Measurements from ENCODE around the gene TXNRD1.

The TXNRD1 gene

DNA sequence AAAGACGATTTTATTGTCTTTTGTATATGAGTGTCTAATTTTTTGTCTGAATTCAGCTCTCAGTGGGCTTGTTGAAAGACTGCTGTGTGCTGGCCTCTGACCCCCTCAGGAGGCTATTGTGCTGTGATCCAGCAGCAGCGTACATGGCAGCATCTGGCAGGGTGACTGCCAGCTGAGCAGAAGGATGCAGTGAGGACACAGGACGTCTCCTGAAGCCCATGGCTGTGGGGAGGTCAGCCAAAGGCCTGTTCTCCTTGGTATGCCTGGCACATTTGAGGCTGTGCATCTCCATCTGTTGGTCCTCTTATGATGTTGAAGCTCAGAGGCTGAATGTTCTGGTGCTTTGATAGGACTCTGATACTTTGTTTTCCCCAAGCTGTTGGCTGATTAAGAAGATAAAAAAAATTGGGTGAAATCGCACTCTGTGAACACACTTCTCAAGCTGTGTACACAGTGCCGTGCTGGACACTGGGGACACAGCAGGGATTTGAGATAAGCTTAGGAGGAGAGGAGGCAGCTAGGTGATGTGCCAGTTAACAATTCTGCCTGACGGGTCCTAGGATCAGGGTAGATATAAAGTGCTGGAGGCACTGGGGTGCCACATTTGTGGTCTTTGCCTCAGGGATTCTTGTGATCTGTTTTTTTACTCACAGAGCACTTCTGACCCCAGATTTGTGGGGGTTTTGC, 125.5 kb downstream of the TXNRD1 start:
- no peak for TF ChIP-seq CTCF (IDR thresholded peaks at IDR 0.05; ENCODE audit: borderline replicate concordance, control extremely low read depth, extremely low read depth, insufficient read depth, missing control alignments)
- no peak for DNase-seq (ENCODE audit: low spot score)
- in situ Hi-C loops (cut with MboI; ENCODE audit: low sequenced_read_pairs, unreplicated experiment): no loop called here

GRCh38 chr12:104342147-104342546, 126.6 kb downstream of the TXNRD1 start:
- TF ChIP-seq CTCF (IDR thresholded peaks at IDR 0.05; ENCODE audit: borderline replicate concordance, control extremely low read depth, extremely low read depth, insufficient read depth, missing control alignments): no peak
- no peak for DNase-seq (ENCODE audit: low spot score)
- in situ Hi-C loops (cut with MboI; ENCODE audit: low sequenced_read_pairs, unreplicated experiment): no loop called here

DNA sequence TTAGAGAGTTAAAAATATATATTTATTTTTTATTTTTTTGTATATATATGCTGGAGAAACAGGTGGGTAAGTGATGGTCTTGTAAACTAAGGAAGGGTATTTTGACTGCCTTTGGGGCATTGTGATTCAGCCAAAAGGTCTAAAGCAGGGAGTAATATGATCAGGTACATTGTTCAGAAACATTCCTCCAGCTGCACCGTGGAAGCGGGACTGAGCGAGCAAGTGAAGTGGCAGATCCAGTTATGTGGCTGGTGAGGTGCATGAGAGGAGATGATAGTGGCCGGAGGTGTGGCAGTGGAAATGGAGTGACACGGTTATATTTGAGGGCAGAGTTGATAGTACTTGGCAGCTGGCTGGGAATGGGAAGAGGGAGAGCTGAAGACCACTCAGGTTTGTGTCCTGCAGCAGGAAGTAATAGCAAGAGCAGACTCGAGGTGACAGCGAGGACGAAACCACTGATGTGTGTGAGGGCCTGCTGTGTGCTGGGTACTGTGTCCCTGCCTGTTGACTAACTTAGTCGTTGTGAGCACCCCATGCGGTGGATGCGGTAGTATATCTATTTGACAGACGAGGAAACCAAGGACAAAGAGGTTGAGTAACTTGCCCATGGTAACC, 127.2 kb downstream of the TXNRD1 start:
- DNase-seq (ENCODE audit: low spot score): no peak
- in situ Hi-C loops (cut with MboI; ENCODE audit: low sequenced_read_pairs, unreplicated experiment): no loop called here

DNA sequence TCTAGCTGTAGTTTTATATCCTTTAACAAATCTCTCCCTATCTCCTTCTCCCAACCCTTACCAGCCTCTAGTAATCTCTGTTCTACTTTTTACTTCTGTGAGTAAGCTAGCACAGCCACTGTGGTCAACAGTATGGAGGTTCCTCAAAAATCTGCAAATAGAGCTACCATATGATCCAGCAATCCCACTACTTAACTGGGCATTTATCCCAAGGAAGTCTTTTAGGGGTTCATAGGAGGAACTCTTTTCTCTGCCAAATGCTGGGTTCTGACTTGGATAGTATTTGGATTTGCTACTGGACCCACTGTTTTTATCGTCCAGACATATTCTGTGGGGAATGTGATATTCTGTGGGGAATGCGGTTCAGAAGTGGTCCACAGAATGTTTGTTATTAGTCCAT, 129.1 kb downstream of the TXNRD1 start:
- no peak for TF ChIP-seq CTCF (IDR thresholded peaks at IDR 0.05; ENCODE audit: borderline replicate concordance, control extremely low read depth, extremely low read depth, insufficient read depth, missing control alignments)
- in situ Hi-C loops (cut with MboI; ENCODE audit: low sequenced_read_pairs, unreplicated experiment): no loop called here
- no peak for DNase-seq (ENCODE audit: low spot score)

More for the DNA sequence above, 127.2 kb downstream of the TXNRD1 start:
- TF ChIP-seq CTCF (IDR thresholded peaks at IDR 0.05; ENCODE audit: borderline replicate concordance, control extremely low read depth, extremely low read depth, insufficient read depth, missing control alignments): no peak

DNA sequence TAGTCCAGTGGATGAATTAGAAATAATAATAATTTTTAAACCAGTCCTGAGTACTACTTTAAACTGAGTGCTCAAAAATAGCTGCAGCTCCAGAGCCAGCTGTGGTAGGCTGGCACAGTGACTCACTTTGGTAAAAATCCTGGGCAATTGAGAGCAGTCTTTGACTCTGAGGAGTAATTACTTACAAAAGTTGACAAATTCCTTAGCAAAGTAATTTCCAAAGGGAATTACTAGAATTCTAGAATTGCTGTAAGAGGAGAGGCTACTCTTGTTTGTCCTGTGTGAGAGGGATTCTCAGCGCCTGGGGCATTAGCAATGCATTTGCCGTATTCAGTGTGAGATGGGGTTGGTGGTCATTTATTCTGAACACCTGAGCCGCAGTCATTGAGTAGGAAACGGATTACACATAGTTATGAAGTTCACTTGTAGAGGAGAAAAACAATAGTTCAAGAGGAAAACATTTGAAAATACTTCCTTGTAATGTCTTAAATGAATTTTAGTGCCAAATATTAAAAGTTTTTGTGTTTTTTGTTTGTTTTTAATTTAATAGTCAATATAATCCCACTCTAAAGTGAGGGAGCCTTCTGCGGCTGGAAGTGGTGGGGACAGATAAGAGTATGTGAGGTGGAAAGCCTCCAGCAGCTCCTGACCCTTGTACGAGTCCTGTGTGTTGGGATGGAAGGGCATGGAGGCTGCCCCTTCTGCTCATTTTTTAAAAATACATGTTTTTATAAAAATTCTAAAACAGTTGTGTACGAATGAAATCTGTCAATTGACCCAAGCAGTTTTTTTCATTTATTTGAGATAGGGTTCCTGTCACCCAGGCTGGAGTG, 129.9 kb downstream of the TXNRD1 start:
- in situ Hi-C loops (cut with MboI; ENCODE audit: low sequenced_read_pairs, unreplicated experiment): no loop called here
- no peak for TF ChIP-seq CTCF (IDR thresholded peaks at IDR 0.05; ENCODE audit: borderline replicate concordance, control extremely low read depth, extremely low read depth, insufficient read depth, missing control alignments)
- DNase-seq (ENCODE audit: low spot score): no peak

- in situ Hi-C loops (cut with MboI; ENCODE audit: low sequenced_read_pairs, unreplicated experiment): no loop called here
- no peak for TF ChIP-seq CTCF (IDR thresholded peaks at IDR 0.05; ENCODE audit: borderline replicate concordance, control extremely low read depth, extremely low read depth, insufficient read depth, missing control alignments)
- no peak for DNase-seq (ENCODE audit: low spot score)
Observed at GRCh38 chr12:104347374-104348075, 131.9 kb downstream of the TXNRD1 start.

All from GM13976 (cell line).